HepG2 (cell line): ENCODE measurements around the gene STK31.
"Not testable (repeated sequence)": the region's sequence is repeated elsewhere in the genome, so short reads cannot be mapped to it uniquely, and the experiment has no call there.

Experiments used
- CREB1 ChIP-seq, 2 experiments: fragments of 450-650 bp in 1 of 2; IDR thresholded peaks; 2 replicates each; pipeline ENCODE4 v1.6.1; 2016 to 2017; ENCODE audit warnings: control low read depth in 1 of 2, mild to moderate bottlenecking in 1 of 2, missing compliant biosample characterization in 1 of 2, missing genetic modification characterization in 1 of 2
- CTCF ChIP-seq: sonication (generic); formaldehyde crosslinking; IDR thresholded peaks from 2 replicates; pipeline ENCODE4 v1.5.0; 2020; ENCODE audit warnings: mild to moderate bottlenecking, missing genetic modification reagents, moderate library complexity
- MAX ChIP-seq: IDR thresholded peaks from 2 replicates; pipeline ENCODE4 v1.6.1; 2012; ENCODE audit warnings: inconsistent platforms
- PBX3 ChIP-seq: sonication (generic); formaldehyde crosslinking; IDR thresholded peaks from 2 replicates; pipeline ENCODE4 v1.8.1; 2023; ENCODE audit warnings: missing genetic modification reagents, inconsistent platforms, borderline replicate concordance
- SRSF1 ChIP-seq: fragments of 200-400 bp; formaldehyde crosslinking; optimal IDR thresholded peaks from 2 replicates; pipeline ENCODE3; 2017; ENCODE audit warnings: mild to moderate bottlenecking, low read depth, low read length, moderate library complexity
- ZNF543 ChIP-seq: sonication (generic); formaldehyde crosslinking; IDR thresholded peaks from 2 replicates; pipeline ENCODE4 v1.4.0; 2020; ENCODE audit warnings: mild to moderate bottlenecking, missing genetic modification reagents
- ZNF75D ChIP-seq: sonication (generic); formaldehyde crosslinking; IDR thresholded peaks from 2 replicates; pipeline ENCODE4 v1.8.1; 2023; ENCODE audit warnings: missing genetic modification reagents, mild to moderate bottlenecking, borderline replicate concordance

GRCh38 chr7:23722587-23723216, 12.7 kb downstream of the STK31 start:
- not testable (repeated sequence) for TF ChIP-seq CREB1 (IDR thresholded peaks at IDR 0.05); CREB1 (CRISPR knock-in tag; IDR thresholded peaks at IDR 0.05); PBX3 (CRISPR knock-in tag); MAX; ZNF75D (CRISPR knock-in tag); SRSF1; ZNF543 (CRISPR knock-in tag); CTCF
